ENCODE data around the gene FAM200A.
"Not testable (repeated sequence)": the region's sequence is repeated elsewhere in the genome, so short reads cannot be mapped to it uniquely, and the experiment has no call there.

FAM200A gene

GRCh38 chr7:99557196-99557607 is 5.3 kb upstream of the FAM200A start:
- H3K9me3 ChIP-seq: no peaks in the 10 kb centered on the region
- H3K4me3 ChIP-seq: peak overlapping the region; percentile 86 to 88
- no peaks in the 10 kb centered on the region for H3K27me3 ChIP-seq
- intact Hi-C loops (cut with DNase I; ENCODE audit: low total_unique reads): loop anchor here (5.0 kb wide), 1 partner anchor 55 kb away; the partner anchor contains the start of genes ZKSCAN5 and ZNF394
- peak in 1 of 2 donors; percentile 16 for DNase-seq
- peaks cover 16 to 44% (median 24%) of the 10 kb centered on the region in 3 donors for H3K36me3 ChIP-seq
- H3K4me1 ChIP-seq: peaks cover 0 to 36% (median 32%) of the 10 kb centered on the region in 4 donors
- no peak for TF ChIP-seq CTCF (IDR thresholded peaks at IDR 0.05)
- peak overlapping the region; percentile 97 for H3K27ac ChIP-seq

GRCh38 chr7:99554939-99555338 is 3.0 kb upstream of the FAM200A start:
- Histone ChIP-seq H3K27me3 (no peaks in the 10 kb centered on the region), H3K9me3 (no peaks in the 10 kb centered on the region), H3K36me3 (peaks cover 0 to 25% (median 4%) of the 10 kb centered on the region in 3 donors), H3K4me3 (no peak overlapping the region), H3K4me1 (peaks cover 0 to 39% (median 35%) of the 10 kb centered on the region in 4 donors), H3K27ac (no peak overlapping the region)
- intact Hi-C loops (cut with DNase I; ENCODE audit: low total_unique reads): loop anchor here (5.0 kb wide), 2 partner anchors 53 to 1273 kb away; partner anchors contain the start of genes BRI3, ZKSCAN5 and ZNF394
- TF ChIP-seq CTCF (IDR thresholded peaks at IDR 0.05): no peak
- no peak for DNase-seq

GRCh38 chr7:99553039-99553438 is 1.1 kb upstream of the FAM200A start:
- intact Hi-C loops (cut with DNase I; ENCODE audit: low total_unique reads): loop anchor here (5.0 kb wide), 1 partner anchor 1271 kb away; the partner anchor contains the start of gene BRI3

GRCh38 chr7:99551334-99551733 is 580 bp downstream of the FAM200A start:
- no peak for TF ChIP-seq CTCF (IDR thresholded peaks at IDR 0.05)
- intact Hi-C loops (cut with DNase I; ENCODE audit: low total_unique reads): loop anchor here (5.0 kb wide), 1 partner anchor 1269 kb away; the partner anchor contains the start of gene BRI3

More at GRCh38 chr7:99553039-99553438, 1.1 kb upstream of the FAM200A start:
- no peak for DNase-seq
- Histone ChIP-seq H3K4me3 (no peak overlapping the region), H3K36me3 (peaks cover 4 to 31% (median 11%) of the 10 kb centered on the region in 3 donors), H3K27ac (no peak overlapping the region), H3K4me1 (peaks cover 0 to 32% (median 28%) of the 10 kb centered on the region in 4 donors), H3K9me3 (peaks cover 0 to 6% (median 3%) of the 10 kb centered on the region in 3 donors), H3K27me3 (no peaks in the 10 kb centered on the region)
- TF ChIP-seq CTCF (IDR thresholded peaks at IDR 0.05): no peak

GRCh38 chr7:99549545-99549944 is 2.4 kb downstream of the FAM200A start:
- H3K4me3 ChIP-seq; H3K9me3 ChIP-seq; intact Hi-C loops (cut with DNase I; ENCODE audit: low total_unique reads); H3K27me3 ChIP-seq; DNase-seq; H3K27ac ChIP-seq: not testable (repeated sequence)
- H3K4me1 ChIP-seq: peaks cover 0 to 18% (median 15%) of the 10 kb centered on the region in 4 donors
- H3K36me3 ChIP-seq: peaks cover 19 to 22% (median 21%) of the 10 kb centered on the region in 3 donors

More at GRCh38 chr7:99551334-99551733, 580 bp downstream of the FAM200A start:
- Histone ChIP-seq H3K4me1 (peaks cover 0 to 18% (median 16%) of the 10 kb centered on the region in 4 donors), H3K36me3 (peaks cover 19 to 38% (median 22%) of the 10 kb centered on the region in 3 donors), H3K27me3 (no peaks in the 10 kb centered on the region), H3K27ac (peak overlapping the region; percentile 81 to 86), H3K9me3 (peaks cover 0 to 9% (median 9%) of the 10 kb centered on the region in 3 donors), H3K4me3 (peak overlapping the region; percentile 83 to 86)
- no peak for DNase-seq

GRCh38 chr7:99545308-99545707 is 6.6 kb downstream of the FAM200A start:
- H3K4me1 ChIP-seq; intact Hi-C loops (cut with DNase I; ENCODE audit: low total_unique reads); H3K27ac ChIP-seq; DNase-seq; H3K27me3 ChIP-seq; H3K4me3 ChIP-seq: not testable (repeated sequence)
- Histone ChIP-seq H3K36me3 (peaks cover 19 to 28% (median 26%) of the 10 kb centered on the region in 3 donors), H3K9me3 (peaks cover 0 to 43% (median 26%) of the 10 kb centered on the region in 3 donors)

Data from tibial artery (tissue), 4 donors.